NCI-H748 (cell line): Measurements from ENCODE around the gene PNLIPRP2.

ENCODE experiments used
- DNase-seq: peaks from one replicate; lab custom pipeline; 2025; ENCODE audit not compliant: unreplicated experiment; lab: John Stamatoyannopoulos, UW

Gene PNLIPRP2

DNA sequence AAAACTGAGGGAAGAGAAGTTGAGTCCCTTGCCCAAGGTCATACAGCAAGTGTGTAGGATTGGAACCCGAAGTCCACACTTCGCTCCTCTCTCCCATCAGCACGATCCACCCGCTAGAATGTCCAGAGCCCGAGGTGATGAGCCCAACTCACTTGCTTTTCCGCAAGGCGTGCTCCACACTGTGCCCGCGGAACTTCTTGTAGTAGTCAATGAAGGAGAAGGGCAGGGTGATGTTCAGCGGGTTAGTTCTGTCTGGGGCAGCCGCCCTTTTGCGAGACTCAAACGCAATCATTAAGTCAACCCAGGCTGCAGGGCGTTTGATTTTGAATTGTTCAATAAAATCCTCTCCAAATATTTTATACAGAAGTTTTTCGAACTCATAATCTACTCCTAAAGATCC is 58.6 kb downstream of the PNLIPRP2 start:
- no peak for DNase-seq

DNA sequence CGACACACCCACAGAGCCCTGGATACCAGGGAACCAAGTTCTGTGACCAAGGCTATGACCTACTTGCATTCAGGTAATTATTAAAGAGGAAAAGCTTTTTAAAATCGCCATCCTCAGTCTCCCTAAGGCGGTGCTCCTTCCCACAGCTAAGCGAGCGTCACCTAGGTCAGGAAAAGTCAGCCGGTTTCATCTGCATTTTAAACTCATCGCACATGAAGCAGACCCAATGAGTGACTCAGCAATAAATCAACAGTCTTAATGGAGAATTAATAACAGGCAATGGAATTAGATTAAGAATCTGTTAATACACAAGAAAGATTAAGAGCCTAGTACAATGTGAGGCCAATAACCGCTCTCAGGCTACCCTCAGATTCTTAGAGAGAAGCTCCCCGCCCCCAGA is 62.4 kb downstream of the PNLIPRP2 start:
- no peak for DNase-seq

- DNase-seq = no peak
Observed at GRCh38 chr10:116683821-116684220, 63.1 kb downstream of the PNLIPRP2 start.

- no peak for DNase-seq
Observed at GRCh38 chr10:116684781-116685180, 64.0 kb downstream of the PNLIPRP2 start.

- DNase-seq = no peak
Observed at GRCh38 chr10:116685807-116686206, 65.1 kb downstream of the PNLIPRP2 start.

GRCh38 chr10:116686632-116687031 is 65.9 kb downstream of the PNLIPRP2 start:
- DNase-seq = no peak

- no peak for DNase-seq
Observed at GRCh38 chr10:116687633-116688032, 66.9 kb downstream of the PNLIPRP2 start.

- no peak for DNase-seq
Observed at GRCh38 chr10:116688241-116688711, 67.5 kb downstream of the PNLIPRP2 start.

- DNase-seq = no peak
Observed at GRCh38 chr10:116688741-116689495, 68.2 kb downstream of the PNLIPRP2 start.

GRCh38 chr10:116689744-116690143 is 69.0 kb downstream of the PNLIPRP2 start:
- DNase-seq = no peak

GRCh38 chr10:116690356-116691322 is 69.9 kb downstream of the PNLIPRP2 start:
- DNase-seq = peak; percentile 2

DNA sequence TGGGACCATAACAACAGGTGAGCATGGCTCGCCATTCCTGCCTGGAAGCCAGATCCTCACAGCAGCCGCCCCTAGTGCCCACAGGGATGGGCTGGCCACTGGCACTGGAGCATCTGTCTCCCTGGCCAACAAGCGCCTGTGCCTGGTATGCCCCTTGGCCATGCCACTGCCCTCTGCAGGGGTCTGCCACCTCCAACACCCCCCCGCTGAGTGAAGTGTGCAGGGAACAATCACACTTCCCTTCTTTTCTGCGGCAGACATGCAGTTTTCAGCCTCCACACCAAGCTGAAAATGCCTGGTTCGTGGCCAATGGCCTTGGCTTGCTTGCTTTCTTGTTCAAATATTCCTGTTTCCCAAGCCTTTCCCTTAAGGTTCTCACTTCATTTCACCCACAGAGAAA is 70.9 kb downstream of the PNLIPRP2 start:
- DNase-seq = no peak

DNA sequence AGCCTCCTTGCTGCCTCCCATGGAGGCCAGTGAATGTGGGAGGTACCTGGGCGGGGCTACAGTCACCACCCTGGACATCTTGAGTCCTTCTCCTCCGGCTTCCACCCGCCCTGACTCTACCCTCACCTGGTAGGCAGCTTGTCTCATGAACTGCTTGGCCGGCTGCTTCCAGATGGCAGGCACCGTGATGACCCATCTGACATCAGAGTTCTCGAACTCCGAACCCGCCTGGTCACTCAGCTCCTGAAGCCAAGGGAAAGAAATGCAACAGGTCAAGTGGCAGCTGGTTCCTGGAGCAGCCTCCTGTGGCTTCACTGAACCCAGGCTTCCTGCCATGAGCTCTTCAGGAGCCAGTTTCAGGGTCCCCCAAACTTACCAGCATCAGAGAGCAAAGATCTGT is 71.5 kb downstream of the PNLIPRP2 start:
- no peak for DNase-seq

- DNase-seq = no peak
Observed at GRCh38 chr10:116694243-116694926, 73.6 kb downstream of the PNLIPRP2 start.
